Gastroesophageal sphincter (tissue), 4 donors: ENCODE results near the gene NGF. TPM values are rescaled to one million over a fixed set of nuclear protein-coding genes. Genes with fewer than 3 reads are reported as not detected.

Experiments
- ATAC-seq: fragments of 150-250 bp; one replicate; pipeline ENCODE4 v1.9.1; 2016; ENCODE audit warnings: mild to moderate bottlenecking, moderate library complexity
- H3K27ac ChIP-seq, 4 donors: fragments of 200-600 bp; sonication (generic) in 3 of 4; 1 replicate in 3 of 4; 2 replicates in 1 of 4; pipeline ENCODE4 v1.5.1; 2016 to 2019
- H3K27me3 ChIP-seq: fragments of 200-600 bp; sonication (generic); one replicate; pipeline ENCODE4 v1.5.1; 2019
- H3K36me3 ChIP-seq, 2 donors: fragments of 200-600 bp; sonication (generic); one replicate each; pipeline ENCODE4 v1.5.1; 2019; ENCODE audit warnings: control low read depth in 1 of 2
- H3K4me1 ChIP-seq, 3 donors: fragments of 200-600 bp; sonication (generic); 1 replicate in 2 of 3; 2 replicates in 1 of 3; pipeline ENCODE4 v1.5.1; 2016 to 2019; ENCODE audit warnings: control low read depth in 2 of 3
- H3K4me3 ChIP-seq, 2 donors: fragments of 200-600 bp; sonication (generic); one replicate each; pipeline ENCODE4 v1.5.1; 2019; ENCODE audit warnings: mild to moderate bottlenecking in 1 of 2, moderate library complexity in 1 of 2
- H3K9me3 ChIP-seq, 3 donors: fragments of 200-600 bp; sonication (generic); one replicate each; pipeline ENCODE4 v1.5.1; 2017 to 2019; ENCODE audit warnings: control low read depth in 2 of 3
- CTCF ChIP-seq, 4 experiments: fragments of 200-600 bp in 2 of 4; fragments of 450-650 bp in 2 of 4; sonication (generic) in 1 of 4; IDR thresholded peaks; one replicate each; pipeline ENCODE4 v1.5.1; 2017 to 2019; ENCODE audit warnings: antibody characterized with exemption in 4 of 4, mild to moderate bottlenecking in 2 of 4, moderate library complexity in 2 of 4
- EP300 ChIP-seq: sonication (generic); formaldehyde crosslinking; IDR thresholded peaks from one replicate; pipeline ENCODE4 v1.6.1; 2017; ENCODE audit warnings: antibody characterized with exemption, mild to moderate bottlenecking
- POLR2A ChIP-seq, 2 donors: fragments of 450-650 bp; IDR thresholded peaks; one replicate each; pipeline ENCODE4 v1.6.1; 2017; ENCODE audit warnings: antibody characterized with exemption in 2 of 2, mild to moderate bottlenecking in 2 of 2, moderate library complexity in 1 of 2
- POLR2AphosphoS5 ChIP-seq: sonication (generic); formaldehyde crosslinking; IDR thresholded peaks from one replicate; pipeline ENCODE4 v1.6.1; 2017; ENCODE audit warnings: antibody characterized with exemption
- WGBS, 2 donors: methylation state at CpG; one replicate each; pipeline ENCODE4 v1.1.5; 2018; ENCODE audit warnings: low coverage in 1 of 2; 5-methylcytosine and 5-hydroxymethylcytosine counted together
- total RNA-seq, 4 donors: library from RNA; depleted of rRNA; stranded (reverse); fragments of >200 nt; gene quantifications; one replicate each; pipeline ENCODE4 v1.1.0, GENCODE V29; 2016

Gene NGF
- total RNA-seq, 4 donors from 2014 or later = 0.74 to 3.4 (median 2.1) TPM

GRCh38 chr1:115299266-115299665, 38.8 kb downstream of the NGF start:
- H3K4me3 ChIP-seq = no peak overlapping the region
- H3K27me3 ChIP-seq = no peaks in the 10 kb centered on the region
- no peak for ATAC-seq
- H3K4me1 ChIP-seq = peaks cover 0 to 2% (median 0%) of the 10 kb centered on the region in 3 donors
- H3K27ac ChIP-seq = no peak overlapping the region
- TF ChIP-seq POLR2AphosphoS5 (no peak), POLR2A (IDR thresholded peaks at IDR 0.05) (no peak), CTCF (IDR thresholded peaks at IDR 0.05) (no peak), EP300 (no peak)
- 81% methylated on average over 2 of the region's 2 CpGs; no CpG with 5 or more reads in 1 of the 2 donors for WGBS, 2 donors
- no peaks in the 10 kb centered on the region for H3K9me3 ChIP-seq
- H3K36me3 ChIP-seq = no peaks in the 10 kb centered on the region

- WGBS, 2 donors = 90% methylated on average over 1 of the region's 2 CpGs; no CpG with 5 or more reads in 1 of the 2 donors
- ATAC-seq = no peak
- no peaks in the 10 kb centered on the region for H3K27me3 ChIP-seq
- no peak overlapping the region for H3K27ac ChIP-seq
- H3K9me3 ChIP-seq = no peaks in the 10 kb centered on the region
- no peaks in the 10 kb centered on the region for H3K36me3 ChIP-seq
- no peaks in the 10 kb centered on the region for H3K4me1 ChIP-seq
- TF ChIP-seq CTCF (IDR thresholded peaks at IDR 0.05) = no peak
- TF ChIP-seq POLR2AphosphoS5 = no peak
- no peak for TF ChIP-seq POLR2A (IDR thresholded peaks at IDR 0.05)
- TF ChIP-seq EP300 = no peak
- no peak overlapping the region for H3K4me3 ChIP-seq
These were observed 41.1 kb downstream of the NGF start for GRCh38 chr1:115296981-115297380.

GRCh38 chr1:115295904-115296696, 41.9 kb downstream of the NGF start:
- no peak for TF ChIP-seq POLR2A (IDR thresholded peaks at IDR 0.05)
- no peaks in the 10 kb centered on the region for H3K4me1 ChIP-seq
- no peaks in the 10 kb centered on the region for H3K27me3 ChIP-seq
- H3K4me3 ChIP-seq = no peak overlapping the region
- 79% methylated on average over 3 of the region's 3 CpGs; no CpG with 5 or more reads in 1 of the 2 donors for WGBS, 2 donors
- no peak for ATAC-seq
- no peaks in the 10 kb centered on the region for H3K9me3 ChIP-seq
- H3K27ac ChIP-seq = no peak overlapping the region
- H3K36me3 ChIP-seq = no peaks in the 10 kb centered on the region

- Histone ChIP-seq H3K4me1 (no peaks in the 10 kb centered on the region), H3K27me3 (no peaks in the 10 kb centered on the region), H3K27ac (no peak overlapping the region), H3K36me3 (no peaks in the 10 kb centered on the region), H3K9me3 (no peaks in the 10 kb centered on the region), H3K4me3 (no peak overlapping the region)
- WGBS, 2 donors = 93 to 100% methylated on average over 1 to 2 of the region's 3 CpGs
- TF ChIP-seq POLR2A (IDR thresholded peaks at IDR 0.05) (no peak), POLR2AphosphoS5 (no peak), EP300 (no peak), CTCF (IDR thresholded peaks at IDR 0.05) (no peak)
- ATAC-seq = no peak
These were observed 44.1 kb downstream of the NGF start for GRCh38 chr1:115293899-115294298.

GRCh38 chr1:115293006-115293405, 45.0 kb downstream of the NGF start:
- TF ChIP-seq POLR2A (IDR thresholded peaks at IDR 0.05) = no peak
- TF ChIP-seq CTCF (IDR thresholded peaks at IDR 0.05) = no peak
- TF ChIP-seq POLR2AphosphoS5 = no peak
- no peak for TF ChIP-seq EP300

More at GRCh38 chr1:115293006-115293405, 45.0 kb downstream of the NGF start:
- no peak for ATAC-seq
- Histone ChIP-seq H3K27me3 (no peaks in the 10 kb centered on the region), H3K27ac (no peak overlapping the region), H3K4me1 (no peaks in the 10 kb centered on the region), H3K9me3 (no peaks in the 10 kb centered on the region), H3K4me3 (no peak overlapping the region), H3K36me3 (no peaks in the 10 kb centered on the region)
- WGBS, 2 donors = 100% methylated on average over 1 to 2 of the region's 5 CpGs
